ENCODE measurements around the gene INTS15. TPM values are rescaled to one million over a fixed set of nuclear protein-coding genes. Genes with fewer than 3 reads are reported as not detected.

Gene INTS15
- polyA plus RNA-seq, 1 of the 3 experiments (the other 2 are of a cell fraction): 39.1 TPM

DNA sequence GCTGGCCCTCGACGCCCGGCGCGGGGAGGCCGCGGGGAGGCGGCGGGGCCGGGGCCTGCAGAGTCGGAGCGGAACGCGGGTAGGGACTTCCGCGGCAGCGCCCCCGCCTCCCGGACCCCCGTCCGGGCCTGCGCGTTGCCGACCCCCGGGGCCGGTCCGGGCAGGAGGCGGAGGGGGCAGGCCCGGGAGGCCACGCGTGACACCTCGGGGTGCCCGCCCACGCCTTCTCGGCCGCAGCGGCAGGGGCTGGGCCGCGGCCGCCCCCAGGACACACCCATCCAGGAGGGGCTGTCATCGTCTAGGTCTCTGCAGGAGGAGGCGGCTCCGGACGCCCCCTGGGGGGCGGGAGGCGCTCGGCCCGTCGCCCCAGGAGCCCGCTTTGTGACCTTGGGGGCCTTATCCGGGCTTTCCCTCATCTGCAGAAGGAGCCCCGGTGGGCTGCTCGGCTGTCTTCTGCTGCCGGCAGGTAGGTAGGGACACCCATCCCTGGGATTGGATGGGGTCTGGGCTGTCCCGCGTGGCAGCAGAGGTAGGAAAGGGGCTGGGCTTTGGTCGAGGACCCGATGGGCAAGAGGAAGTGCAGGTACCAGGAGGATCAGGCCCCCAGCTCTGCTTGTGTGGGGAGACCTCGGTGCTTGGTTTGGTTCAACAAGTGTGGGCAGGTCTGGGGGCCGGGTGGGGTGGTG is 47.9 kb downstream of the INTS15 start:
- WGBS (ENCODE audit: low lambda C conversion rate): 2% methylated on average over 26 of the region's 60 CpGs
- H3K4me2 ChIP-seq: peak overlapping the region; percentile 99
- H3K9me3 ChIP-seq: no peaks in the 10 kb centered on the region
- TF ChIP-seq, protein P1, sequence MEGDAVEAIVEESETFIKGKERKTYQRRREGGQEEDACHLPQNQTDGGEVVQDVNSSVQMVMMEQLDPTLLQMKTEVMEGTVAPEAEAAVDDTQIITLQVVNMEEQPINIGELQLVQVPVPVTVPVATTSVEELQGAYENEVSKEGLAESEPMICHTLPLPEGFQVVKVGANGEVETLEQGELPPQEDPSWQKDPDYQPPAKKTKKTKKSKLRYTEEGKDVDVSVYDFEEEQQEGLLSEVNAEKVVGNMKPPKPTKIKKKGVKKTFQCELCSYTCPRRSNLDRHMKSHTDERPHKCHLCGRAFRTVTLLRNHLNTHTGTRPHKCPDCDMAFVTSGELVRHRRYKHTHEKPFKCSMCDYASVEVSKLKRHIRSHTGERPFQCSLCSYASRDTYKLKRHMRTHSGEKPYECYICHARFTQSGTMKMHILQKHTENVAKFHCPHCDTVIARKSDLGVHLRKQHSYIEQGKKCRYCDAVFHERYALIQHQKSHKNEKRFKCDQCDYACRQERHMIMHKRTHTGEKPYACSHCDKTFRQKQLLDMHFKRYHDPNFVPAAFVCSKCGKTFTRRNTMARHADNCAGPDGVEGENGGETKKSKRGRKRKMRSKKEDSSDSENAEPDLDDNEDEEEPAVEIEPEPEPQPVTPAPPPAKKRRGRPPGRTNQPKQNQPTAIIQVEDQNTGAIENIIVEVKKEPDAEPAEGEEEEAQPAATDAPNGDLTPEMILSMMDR (IDR thresholded peaks at IDR 0.05): peak; percentile 53
- TF ChIP-seq MXI1 (IDR thresholded peaks at IDR 0.05; ENCODE audit: low read depth, low read length) (peak; percentile 54; the same call in 1 of the 2 replicates), RAD21 (IDR thresholded peaks at IDR 0.05; ENCODE audit: low read length) (peak; percentile 46), EP300 (IDR thresholded peaks at IDR 0.05; ENCODE audit: borderline replicate concordance in 1 of 2, low read depth in 1 of 2, low read length in 1 of 2) (no peak), SMC3 (IDR thresholded peaks at IDR 0.05; ENCODE audit: low read depth, low read length) (peak; percentile 20; the same call in 1 of the 2 replicates)
- no peaks in the 10 kb centered on the region for H3K27me3 ChIP-seq (ENCODE audit: insufficient read depth)
- peaks cover 5 to 15% of the 10 kb centered on the region in 2 experiments; a peak in 2 of 4 replicates for H3K4me1 ChIP-seq (ENCODE audit: control insufficient read depth in 1 of 2, insufficient read depth in 2 of 2, low read depth in 1 of 2, low read length in 1 of 2)
- POLR2A ChIA-PET: interaction anchor here (0.9 to 1.0 kb wide), 3 partner anchors 21 to 47 kb away, joined by 4 to 9 read pairs (median 6); partner anchors contain the start of genes INTS15 and ZNF853
- peak overlapping the region in 1 of 2 experiments; percentile 67; a peak in 1 of 4 replicates for H3K27ac ChIP-seq (ENCODE audit: low read depth in 2 of 2, low read length in 1 of 2)
- H3K36me3 ChIP-seq (replicated peaks in 1 of 2; ENCODE audit: control insufficient read depth in 1 of 2, insufficient read depth in 2 of 2, low read length in 1 of 2): peaks cover 22 to 34% of the 10 kb centered on the region in 2 experiments
- H3K79me2 ChIP-seq (ENCODE audit: insufficient read depth): peaks cover 56% of the 10 kb centered on the region
- H3K4me3 ChIP-seq (ENCODE audit: low read depth in 2 of 2, low read length in 1 of 2): peak overlapping the region; percentile 68 to 89
- DNase-seq: peak; percentile 98
- peak overlapping the region; percentile 73; the same call in 1 of the 2 replicates for H2AFZ ChIP-seq (ENCODE audit: low read depth)
- peak overlapping the region; percentile 69; the same call in 1 of the 2 replicates for H3K9ac ChIP-seq
- H4K20me1 ChIP-seq (ENCODE audit: insufficient read depth): peaks cover 13% of the 10 kb centered on the region; the same call in 1 of the 2 replicates
- no peaks in the 10 kb centered on the region for H3F3A ChIP-seq (replicated peaks; ENCODE audit: insufficient read depth)
- H3K9me2 ChIP-seq: no peaks in the 10 kb centered on the region
- CTCF ChIA-PET: interaction anchor here (0.7 to 2.0 kb wide), 2 partner anchors 48 to 75 kb away, joined by 3 to 6 read pairs; partner anchors contain the start of gene INTS15

DNA sequence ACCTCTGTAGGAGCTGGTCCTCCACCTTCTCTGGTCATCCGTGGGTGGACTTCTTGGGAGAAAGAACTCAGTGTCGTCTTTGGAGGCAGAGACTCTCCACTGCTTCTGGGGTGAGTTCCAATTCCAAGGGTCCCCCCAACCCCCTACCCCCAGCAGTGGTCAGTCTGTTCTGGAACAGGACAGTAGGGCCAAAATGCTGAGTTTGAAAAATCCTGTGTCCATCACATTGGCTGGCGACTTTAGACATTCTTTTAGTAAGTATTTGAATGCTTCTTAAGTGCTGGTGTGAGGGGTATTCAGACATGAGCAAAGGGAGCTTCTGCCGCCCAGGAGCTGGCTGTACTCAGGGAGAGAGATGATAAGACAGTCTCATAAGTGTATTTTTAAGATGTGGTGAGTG is 49.2 kb downstream of the INTS15 start:
- H3K4me1 ChIP-seq (ENCODE audit: control insufficient read depth in 1 of 2, insufficient read depth in 2 of 2, low read depth in 1 of 2, low read length in 1 of 2): peaks cover 5 to 15% of the 10 kb centered on the region in 2 experiments; a peak in 2 of 4 replicates
- H3K27ac ChIP-seq (ENCODE audit: low read depth in 2 of 2, low read length in 1 of 2): no peak overlapping the region
- no peak overlapping the region; a peak in 1 of 4 replicates for H3K4me3 ChIP-seq (ENCODE audit: low read depth in 2 of 2, low read length in 1 of 2)
- H3K27me3 ChIP-seq (ENCODE audit: insufficient read depth): no peaks in the 10 kb centered on the region
- TF ChIP-seq, protein P2, sequence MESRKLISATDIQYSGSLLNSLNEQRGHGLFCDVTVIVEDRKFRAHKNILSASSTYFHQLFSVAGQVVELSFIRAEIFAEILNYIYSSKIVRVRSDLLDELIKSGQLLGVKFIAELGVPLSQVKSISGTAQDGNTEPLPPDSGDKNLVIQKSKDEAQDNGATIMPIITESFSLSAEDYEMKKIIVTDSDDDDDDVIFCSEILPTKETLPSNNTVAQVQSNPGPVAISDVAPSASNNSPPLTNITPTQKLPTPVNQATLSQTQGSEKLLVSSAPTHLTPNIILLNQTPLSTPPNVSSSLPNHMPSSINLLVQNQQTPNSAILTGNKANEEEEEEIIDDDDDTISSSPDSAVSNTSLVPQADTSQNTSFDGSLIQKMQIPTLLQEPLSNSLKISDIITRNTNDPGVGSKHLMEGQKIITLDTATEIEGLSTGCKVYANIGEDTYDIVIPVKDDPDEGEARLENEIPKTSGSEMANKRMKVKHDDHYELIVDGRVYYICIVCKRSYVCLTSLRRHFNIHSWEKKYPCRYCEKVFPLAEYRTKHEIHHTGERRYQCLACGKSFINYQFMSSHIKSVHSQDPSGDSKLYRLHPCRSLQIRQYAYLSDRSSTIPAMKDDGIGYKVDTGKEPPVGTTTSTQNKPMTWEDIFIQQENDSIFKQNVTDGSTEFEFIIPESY (IDR thresholded peaks at IDR 0.05; ENCODE audit: borderline replicate concordance, low read depth): no peak
- TF ChIP-seq SIN3A (IDR thresholded peaks at IDR 0.05; ENCODE audit: borderline replicate concordance, low read depth, low read length) (no peak), FOSL2 (IDR thresholded peaks at IDR 0.05; ENCODE audit: borderline replicate concordance, low read depth) (no peak), MEF2A (IDR thresholded peaks at IDR 0.05; ENCODE audit: borderline replicate concordance, low read depth) (no peak), YY1 (IDR thresholded peaks at IDR 0.05; ENCODE audit: low read depth) (no peak), FOXJ3 (CRISPR knock-in tag; IDR thresholded peaks at IDR 0.05) (no peak)
- TF ChIP-seq, protein P3, sequence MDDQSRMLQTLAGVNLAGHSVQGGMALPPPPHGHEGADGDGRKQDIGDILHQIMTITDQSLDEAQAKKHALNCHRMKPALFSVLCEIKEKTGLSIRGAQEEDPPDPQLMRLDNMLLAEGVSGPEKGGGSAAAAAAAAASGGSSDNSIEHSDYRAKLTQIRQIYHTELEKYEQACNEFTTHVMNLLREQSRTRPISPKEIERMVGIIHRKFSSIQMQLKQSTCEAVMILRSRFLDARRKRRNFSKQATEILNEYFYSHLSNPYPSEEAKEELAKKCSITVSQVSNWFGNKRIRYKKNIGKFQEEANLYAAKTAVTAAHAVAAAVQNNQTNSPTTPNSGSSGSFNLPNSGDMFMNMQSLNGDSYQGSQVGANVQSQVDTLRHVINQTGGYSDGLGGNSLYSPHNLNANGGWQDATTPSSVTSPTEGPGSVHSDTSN (IDR thresholded peaks at IDR 0.05): no peak
- TF ChIP-seq, protein P4, sequence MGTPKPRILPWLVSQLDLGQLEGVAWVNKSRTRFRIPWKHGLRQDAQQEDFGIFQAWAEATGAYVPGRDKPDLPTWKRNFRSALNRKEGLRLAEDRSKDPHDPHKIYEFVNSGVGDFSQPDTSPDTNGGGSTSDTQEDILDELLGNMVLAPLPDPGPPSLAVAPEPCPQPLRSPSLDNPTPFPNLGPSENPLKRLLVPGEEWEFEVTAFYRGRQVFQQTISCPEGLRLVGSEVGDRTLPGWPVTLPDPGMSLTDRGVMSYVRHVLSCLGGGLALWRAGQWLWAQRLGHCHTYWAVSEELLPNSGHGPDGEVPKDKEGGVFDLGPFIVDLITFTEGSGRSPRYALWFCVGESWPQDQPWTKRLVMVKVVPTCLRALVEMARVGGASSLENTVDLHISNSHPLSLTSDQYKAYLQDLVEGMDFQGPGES (IDR thresholded peaks at IDR 0.05; ENCODE audit: low read depth, low read length): no peak
- no peak for DNase-seq
- CTCF ChIA-PET: interaction anchor here (0.9 to 2.0 kb wide), 3 partner anchors 20 to 292 kb away, joined by 3 to 11 read pairs (median 6); partner anchors contain the start of gene INTS15
- POLR2A ChIA-PET: no interaction called here
- H3K9ac ChIP-seq: no peak overlapping the region
- peaks cover 13% of the 10 kb centered on the region; the same call in 1 of the 2 replicates for H4K20me1 ChIP-seq (ENCODE audit: insufficient read depth)
- no peak overlapping the region for H2AFZ ChIP-seq (ENCODE audit: low read depth)
- no peaks in the 10 kb centered on the region for H3K9me2 ChIP-seq
- peak overlapping the region; percentile 99 for H3K4me2 ChIP-seq
- no peaks in the 10 kb centered on the region for H3F3A ChIP-seq (replicated peaks; ENCODE audit: insufficient read depth)
- WGBS (ENCODE audit: low lambda C conversion rate): 91% methylated on average over 4 of the region's 4 CpGs
- peaks cover 56% of the 10 kb centered on the region for H3K79me2 ChIP-seq (ENCODE audit: insufficient read depth)
- peaks cover 24 to 48% of the 10 kb centered on the region in 2 experiments for H3K36me3 ChIP-seq (replicated peaks in 1 of 2; ENCODE audit: control insufficient read depth in 1 of 2, insufficient read depth in 2 of 2, low read length in 1 of 2)
- no peaks in the 10 kb centered on the region for H3K9me3 ChIP-seq
